HG02798 (cell line): ENCODE data around the gene ATF2.

ENCODE experiments used
- ATAC-seq: cut with Tn5 transposase; IDR thresholded peaks from one replicate; pipeline ENCODE4 v1.9.1; 2021; ENCODE audit warnings: mild to moderate bottlenecking; ENCODE audit not compliant: unreplicated experiment, poor library complexity

Gene ATF2, protein sequence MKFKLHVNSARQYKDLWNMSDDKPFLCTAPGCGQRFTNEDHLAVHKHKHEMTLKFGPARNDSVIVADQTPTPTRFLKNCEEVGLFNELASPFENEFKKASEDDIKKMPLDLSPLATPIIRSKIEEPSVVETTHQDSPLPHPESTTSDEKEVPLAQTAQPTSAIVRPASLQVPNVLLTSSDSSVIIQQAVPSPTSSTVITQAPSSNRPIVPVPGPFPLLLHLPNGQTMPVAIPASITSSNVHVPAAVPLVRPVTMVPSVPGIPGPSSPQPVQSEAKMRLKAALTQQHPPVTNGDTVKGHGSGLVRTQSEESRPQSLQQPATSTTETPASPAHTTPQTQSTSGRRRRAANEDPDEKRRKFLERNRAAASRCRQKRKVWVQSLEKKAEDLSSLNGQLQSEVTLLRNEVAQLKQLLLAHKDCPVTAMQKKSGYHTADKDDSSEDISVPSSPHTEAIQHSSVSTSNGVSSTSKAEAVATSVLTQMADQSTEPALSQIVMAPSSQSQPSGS

DNA sequence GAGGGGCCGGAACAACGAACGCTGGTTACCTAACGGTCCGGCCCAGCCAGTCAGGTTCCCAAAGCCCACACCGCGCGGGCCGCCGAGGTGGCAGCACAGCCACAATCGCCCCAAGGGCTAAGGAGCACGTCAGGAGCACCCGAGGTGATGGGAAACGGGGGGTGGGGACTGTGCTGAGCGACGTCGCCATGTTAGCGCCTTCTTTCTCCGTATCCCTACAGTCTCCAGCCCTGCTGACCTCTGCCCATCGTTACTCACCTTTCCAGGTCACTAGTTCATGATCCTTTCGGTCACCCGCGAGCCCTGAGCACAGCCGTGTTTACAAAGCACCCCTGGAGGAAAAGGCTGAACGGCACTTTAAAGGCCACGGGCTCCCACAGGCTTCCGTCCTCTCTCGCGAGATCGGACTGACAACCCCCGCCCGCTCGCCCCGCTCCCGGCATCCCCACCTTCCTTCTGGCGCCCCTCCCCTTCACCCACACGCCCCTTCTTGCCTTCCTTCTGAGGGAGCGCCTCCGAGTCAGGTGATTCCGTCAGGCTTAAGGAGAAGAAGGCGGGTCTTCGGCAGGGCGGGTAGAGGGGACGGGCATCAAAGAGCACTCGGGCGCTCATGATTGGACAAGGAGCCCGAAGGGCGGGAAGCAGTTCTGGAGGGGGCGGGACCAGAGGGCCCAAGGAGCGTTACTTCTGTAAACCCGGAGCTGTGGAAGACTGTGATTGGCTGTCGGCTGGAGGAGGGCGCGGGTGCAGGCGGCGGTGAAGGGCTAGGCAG lies at the start of gene ATF2:
Gene ATF2 (minus strand): TSS at position 412 of the 772 bp plus-strand sequence. CDS start 31,760 bp downstream, outside the sequence.
- peak; percentile 96 for ATAC-seq

DNA sequence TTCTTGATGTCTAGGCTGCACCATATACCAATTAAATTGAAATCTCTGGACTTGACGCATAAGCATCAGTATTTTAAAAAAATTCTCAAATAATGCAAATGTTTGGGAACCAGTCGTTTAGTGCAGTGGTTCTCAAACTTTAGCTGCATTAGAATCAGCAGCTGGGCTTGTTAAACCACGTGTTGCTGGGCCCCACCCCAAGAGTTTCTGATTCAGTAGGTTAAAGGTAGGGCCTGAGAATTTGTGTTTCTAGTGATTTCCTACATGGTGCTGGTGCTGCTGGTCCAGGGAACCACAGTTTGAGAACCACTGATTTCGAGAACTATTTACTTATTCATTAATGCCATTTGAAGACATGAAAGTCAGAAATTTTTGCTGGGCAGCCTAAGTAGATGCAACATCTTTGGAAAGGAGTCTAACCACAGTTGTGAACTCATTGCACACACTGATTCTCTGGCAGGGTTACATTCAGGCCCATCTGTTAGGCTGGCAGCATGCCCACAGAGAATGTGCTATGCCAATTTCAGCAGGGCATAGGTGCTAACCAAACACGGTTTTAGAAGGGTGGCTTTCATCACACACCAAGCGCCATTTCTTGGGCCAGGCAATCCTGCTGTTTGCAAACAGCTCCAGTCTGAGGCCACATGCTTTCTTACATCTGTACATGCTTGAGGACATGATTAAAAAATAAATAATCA lies 39.9 kb upstream of the ATF2 start:
- ATAC-seq = no peak

DNA sequence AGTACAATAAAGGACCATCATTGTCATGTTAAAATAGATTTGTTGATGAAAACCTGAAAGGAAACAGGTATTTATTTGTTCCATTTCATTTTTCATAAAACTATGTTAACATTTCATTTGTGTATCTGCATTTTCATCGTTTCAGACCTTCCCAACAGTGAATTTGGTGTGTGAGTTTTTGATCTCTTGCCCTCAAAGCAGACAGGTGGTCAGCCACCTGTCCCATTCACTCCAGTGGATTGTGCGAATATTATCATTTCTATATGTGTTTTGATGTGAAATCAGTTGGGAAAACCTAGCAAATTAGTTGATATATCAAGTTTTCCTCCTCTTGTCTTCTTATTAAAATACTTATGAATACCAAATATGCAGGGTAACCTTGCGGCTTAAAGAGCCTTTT lies 38.9 kb upstream of the ATF2 start:
- ATAC-seq = no peak

DNA sequence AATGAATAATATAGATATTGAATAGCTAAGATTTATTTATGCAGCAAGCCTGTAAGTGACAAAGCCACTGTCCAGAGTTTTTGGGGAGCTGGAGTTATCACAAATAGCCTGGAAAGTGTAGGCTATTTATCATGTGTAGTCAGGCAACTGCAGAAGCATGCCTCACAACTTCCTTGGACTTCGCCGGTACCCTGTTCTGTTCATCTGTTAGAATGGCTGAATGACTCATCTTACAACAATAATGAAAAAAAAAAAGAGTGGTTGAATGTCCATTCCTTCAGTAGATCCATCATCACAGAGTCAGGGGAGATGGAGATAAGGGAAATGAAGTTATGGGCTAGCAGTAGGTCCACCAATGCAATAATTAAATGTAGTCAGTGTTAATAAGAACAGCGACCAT lies 37.5 kb upstream of the ATF2 start:
- no peak for ATAC-seq

DNA sequence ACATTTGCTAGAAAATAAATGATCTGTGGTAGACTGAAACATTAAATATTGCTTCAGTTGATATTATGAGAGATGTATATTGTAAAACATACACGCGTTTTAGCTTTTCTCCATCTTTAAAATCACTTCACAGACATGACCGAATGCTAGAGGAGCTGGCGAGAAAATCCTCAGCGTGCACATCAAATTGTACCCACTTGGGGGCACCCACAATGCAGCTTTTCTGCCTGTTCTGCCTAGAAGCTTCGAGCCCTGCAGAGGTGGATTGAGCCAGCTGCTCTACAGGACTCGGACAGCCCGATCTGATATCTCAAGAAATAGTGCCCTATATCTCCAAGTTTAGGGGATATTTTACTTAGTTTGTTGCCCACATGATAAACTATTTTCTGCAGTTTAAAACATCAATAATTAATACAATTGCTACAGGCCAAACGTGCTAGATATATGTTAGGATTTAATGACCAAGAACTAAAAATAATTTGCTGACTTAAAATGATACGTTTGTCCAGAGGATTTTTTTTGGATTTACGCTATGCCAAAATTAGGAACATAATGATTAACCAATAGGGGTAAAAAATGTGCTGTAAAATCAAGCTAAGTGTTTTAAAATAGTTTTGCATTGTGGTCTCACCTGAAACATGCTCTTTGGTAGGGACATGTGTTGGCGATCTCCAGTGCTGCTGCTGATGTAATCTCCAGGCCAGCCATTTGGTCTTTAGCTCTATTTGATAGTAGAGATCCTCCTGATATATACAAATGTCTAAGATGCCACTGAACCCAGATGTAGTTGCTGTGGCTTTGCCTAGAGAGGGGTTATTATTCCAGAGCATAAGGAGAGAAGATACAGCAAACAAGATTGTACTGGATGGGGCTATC lies 35.9 kb upstream of the ATF2 start:
- ATAC-seq = peak; percentile 94

DNA sequence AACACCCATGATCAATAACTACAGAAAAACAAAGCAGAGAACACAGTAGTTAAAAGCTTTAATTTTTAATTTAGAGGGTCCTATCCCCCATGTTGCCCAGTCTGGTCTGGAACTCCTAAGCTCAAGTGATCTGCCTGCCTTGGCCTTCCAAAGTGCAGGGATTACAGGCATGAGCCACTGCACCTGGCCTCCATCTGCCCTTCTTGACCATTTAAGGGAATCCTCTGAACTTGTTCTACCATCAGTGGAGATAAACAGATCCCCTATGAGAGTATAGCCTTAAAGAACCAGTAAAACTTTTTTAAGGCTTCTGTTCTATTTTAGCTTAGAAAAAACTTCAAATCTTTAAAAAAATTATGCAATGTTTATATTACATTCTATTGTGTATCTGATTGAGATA lies 27.0 kb upstream of the ATF2 start:
- no peak for ATAC-seq

DNA sequence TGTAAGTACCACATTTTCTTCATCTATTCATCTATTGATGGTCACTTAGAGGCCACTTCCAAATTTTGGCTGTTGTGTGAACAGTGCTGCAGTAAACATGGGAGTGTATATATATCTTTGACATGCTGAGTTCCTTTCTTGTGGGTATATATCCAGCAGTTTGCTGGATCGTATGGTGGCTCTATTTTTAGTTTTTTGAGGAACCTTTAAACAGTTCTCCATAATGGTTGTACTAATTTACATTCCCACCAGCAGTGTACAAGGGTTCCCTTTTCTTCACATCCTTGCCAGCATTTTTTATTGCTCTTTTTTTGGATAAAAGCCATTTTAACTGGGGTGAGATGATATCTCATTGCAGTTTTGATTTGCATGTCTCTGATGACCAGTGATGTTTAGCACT lies 20.8 kb upstream of the ATF2 start:
- no peak for ATAC-seq

DNA sequence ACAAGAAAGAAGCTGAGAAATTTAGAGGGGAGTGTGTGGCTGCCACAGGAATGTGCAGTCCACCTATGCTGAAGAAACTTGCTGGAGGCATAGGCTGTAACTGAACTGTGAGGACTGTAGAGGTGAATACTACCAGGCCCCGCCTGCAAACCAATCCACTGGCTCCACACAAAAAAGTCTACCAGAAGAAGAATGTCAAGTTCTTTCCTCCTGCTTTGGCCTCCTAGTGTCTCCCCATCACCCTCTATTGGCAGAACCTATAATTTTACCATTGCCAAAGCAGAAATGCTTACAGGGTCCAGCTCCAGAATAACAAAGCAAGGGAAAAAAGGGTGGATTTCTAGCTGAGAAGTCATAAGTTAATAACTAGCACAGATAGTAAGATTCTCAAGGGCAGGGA lies 19.4 kb upstream of the ATF2 start:
- peak; percentile 69 for ATAC-seq

DNA sequence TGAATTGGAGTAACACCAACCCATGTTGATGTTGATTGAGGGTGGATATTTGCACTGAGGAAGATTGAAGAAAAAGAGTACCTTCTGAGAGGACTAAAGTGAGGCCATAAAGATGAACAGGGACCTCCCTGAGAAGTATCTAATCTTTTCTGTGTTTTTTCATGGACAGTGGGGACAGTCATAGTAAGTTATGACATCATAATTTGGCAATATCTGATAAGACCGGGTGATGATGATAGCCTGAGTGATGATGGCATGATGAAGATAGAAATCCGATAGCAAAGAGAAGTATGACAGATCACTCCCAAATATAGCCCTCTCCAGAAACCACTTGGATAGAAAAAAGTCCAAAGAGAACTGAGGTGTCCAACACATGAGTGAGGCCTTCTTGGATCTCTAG lies 15.7 kb upstream of the ATF2 start:
- no peak for ATAC-seq

DNA sequence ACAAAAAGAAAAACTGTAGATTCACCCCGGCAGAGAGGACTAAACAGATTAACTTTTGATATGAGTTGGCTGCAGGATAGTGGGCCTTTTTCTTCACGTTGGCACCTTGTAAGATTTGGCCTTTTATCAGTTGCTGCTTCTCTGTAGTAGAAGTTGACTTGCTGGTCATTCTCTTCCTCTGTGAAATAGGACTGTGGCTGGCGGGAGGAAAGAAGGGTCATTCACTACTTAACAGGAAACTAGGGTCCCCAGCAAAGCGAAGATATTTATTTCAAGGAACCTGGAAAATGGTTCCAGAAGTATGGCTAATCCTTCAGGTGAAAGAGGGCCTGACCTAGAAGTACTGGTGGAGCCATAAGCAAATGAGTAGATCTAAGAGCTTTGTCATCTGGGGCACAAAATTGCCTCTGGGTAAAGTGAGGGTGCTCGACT lies 13.9 kb upstream of the ATF2 start:
- ATAC-seq = peak; percentile 4

DNA sequence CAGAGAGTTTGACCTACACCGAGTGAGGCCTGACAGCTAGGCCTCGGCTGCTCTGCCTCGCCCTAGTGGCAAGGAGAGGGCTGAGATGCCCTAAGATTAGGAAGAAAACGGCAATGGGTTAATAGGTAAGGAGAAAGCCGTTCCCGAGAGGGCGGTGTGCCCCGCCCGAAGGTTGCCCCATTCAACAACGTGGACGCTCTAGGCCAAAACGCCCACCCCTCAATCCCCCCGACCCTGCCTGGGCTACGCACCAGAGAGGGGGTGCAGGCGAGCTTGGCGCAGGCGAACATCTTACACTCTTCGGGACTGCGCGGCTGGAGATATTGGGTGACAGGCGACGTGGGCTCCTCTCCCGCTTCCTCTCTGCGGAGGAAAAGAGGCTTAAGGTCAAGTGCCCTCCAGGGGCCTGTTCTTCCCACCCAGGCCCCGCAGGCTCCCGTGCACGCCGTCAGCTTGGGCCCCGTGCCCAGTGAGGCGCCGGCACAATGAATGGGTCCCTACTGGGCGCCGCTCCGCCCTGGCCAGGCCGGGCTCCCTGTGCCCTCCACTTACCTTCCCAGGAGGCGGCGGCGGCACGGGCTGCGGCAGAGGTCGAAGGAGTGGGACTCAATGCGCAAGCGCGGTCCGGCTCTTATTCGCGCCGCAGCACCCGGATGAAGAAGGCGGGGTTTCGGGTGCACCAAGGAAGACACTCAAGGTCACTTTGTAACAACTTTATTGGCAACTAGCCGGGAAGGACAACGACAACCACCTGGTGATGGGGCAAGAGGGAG lies 13.3 kb upstream of the ATF2 start, which contains the start of gene ATP5MC3:
Gene ATP5MC3 (minus strand): TSS at position 607 of the 773 bp plus-strand sequence. CDS start 317 bp downstream, at position 290.
- peak; percentile 91 for ATAC-seq

DNA sequence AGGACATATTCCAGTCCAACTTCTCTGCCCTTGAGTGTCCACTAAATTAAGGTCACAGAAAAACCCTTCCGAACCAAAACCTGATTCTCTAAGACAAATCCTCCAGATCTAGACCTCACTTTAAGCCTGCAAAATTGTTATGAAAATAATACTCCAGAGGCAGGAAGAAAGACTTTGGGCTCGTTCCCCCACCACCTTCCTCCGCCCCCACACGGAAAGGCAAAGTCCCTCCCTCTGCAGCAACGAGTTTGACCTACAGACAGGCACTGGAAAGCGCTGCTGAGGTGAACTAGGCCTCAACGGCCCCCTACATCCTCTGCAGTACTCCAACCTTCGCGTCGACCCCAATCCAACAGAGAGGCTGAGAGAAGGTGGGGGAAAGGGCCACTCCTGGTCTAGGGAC lies 12.7 kb upstream of the ATF2 start:
- ATAC-seq = peak; percentile 56

DNA sequence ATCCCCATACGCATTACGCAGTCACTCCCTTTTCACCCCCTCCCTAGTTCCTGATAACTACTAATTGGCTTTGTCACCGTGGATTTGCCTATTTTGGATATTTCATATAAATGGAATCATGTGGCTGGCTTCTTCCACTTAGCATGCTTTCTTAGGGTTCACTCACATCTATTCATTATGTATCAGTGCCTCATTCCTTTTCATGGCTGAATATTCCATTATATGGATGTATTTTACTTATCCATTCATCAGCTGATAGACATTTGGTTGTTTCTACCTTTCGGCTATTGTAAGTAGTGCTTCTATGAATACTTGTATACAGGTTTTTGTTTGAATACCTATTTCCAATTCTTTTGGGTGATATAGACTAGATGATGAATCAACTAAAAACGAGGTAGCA lies 8.6 kb upstream of the ATF2 start:
- no peak for ATAC-seq

DNA sequence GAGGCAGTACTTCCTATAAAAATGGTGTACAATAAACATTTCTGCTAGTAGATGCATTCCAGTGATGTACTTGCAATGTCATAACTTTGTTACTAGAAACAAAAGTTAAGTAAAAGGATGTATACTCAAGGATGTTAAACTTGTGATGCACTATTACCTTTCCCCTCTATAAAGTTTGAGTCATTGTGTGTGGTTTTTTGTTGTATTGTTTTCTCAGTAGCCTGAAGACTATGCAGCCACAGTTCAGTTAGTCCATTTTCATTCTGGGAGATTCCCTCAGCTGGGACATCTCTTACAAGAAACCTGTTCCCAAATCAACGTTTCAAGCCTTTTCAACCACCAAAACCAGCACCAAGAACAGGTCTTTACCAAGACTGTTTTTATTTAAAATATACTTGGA lies 7.9 kb upstream of the ATF2 start:
- ATAC-seq = no peak

DNA sequence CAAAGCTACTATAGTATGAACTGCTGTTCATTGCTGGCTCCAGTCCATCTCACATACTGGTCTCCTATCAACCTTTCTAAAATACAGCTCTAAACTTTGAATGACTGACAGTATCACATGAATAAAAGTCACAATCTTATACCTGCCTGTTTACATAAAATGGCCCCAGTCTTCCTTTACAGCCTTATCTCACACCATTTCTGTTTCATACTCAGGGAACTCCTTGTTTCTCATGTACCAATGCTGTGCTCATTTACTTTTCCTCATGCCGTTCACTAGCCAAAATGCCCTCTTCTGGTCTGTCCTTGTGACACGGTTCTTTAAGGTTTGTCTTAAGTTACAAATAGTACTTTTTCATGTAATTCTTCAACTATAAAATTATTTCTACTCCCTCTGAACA lies 7.3 kb upstream of the ATF2 start:
- ATAC-seq = no peak

DNA sequence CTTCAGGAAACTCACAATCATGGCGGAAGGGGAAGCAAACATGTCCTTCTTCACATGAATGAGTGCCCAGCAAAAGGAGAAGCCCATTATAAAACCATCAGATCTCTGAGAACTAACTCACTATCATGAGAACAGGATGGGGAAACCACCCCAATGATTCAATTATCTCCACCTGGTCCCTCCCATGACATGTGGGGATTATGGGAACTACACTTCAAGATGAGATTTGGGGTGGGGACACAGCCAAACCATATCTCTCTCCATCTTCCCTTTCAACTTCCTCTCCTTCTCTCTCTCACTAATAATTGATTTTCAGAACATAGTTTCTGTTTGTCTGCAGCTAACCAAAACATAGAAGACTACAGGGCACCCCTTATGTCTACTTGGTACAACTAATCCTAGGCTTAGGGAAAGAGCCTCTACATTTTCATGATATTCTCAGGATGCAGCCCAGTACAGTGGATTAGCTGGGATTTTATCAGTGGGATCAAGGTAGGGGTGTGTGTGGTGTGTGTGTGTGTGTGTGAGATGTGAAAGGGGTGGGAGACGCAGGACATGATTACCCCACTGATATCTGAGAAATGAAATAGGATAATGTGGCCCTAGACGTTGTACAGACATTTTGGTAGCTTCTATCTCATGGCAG lies 2.8 kb upstream of the ATF2 start:
- ATAC-seq = no peak

DNA sequence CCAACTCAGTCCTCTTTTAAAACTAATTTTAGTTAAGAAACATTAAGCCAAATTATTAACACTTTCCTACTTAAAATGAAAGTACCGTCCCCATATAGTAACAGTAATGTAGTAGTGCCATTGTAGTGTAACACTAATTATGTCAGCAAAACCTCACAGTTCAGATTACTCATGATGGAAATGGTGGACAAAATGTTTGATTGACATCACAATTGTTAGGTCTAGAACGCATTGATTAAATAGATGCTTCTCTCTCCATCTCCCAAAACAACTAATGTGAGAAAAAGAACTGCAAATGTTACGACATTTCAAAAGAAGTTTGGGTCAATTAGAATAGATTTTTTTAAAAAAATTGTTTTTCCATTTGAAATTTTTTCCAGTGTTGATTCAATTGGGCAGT lies 1.2 kb upstream of the ATF2 start:
- ATAC-seq = no peak

DNA sequence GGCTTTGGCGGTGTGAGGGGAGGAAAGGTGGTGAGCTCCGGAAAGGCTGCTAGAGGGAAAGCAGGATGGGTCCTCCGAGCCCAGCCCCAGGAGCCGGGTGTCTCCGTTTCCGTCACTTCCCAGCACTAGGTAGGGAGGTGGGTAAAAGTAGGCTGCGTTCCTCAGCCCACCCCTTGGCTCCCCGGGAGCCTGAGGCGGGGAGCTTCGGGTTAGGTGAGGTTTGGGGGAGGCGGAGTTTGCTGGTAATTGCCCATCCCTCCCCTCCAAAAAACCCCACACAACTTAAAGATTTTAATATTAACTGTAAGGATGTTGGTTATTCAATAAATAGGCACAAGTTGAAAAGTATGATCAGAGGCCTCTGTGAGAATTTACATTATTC lies 552 bp upstream of the ATF2 start:
- ATAC-seq = peak; percentile 28
